Erythroblast (primary cell): ENCODE data around the gene RETREG1.

Source experiments
- GATA1 ChIP-seq: IDR thresholded peaks from 2 replicates; pipeline ENCODE4 v1.6.1; 2011; ENCODE audit warnings: low read depth, mild to moderate bottlenecking, control low read depth, low read length, moderate library complexity
- POLR2A ChIP-seq: IDR thresholded peaks from 2 replicates; pipeline ENCODE4 v1.6.1; 2011; ENCODE audit warnings: mild to moderate bottlenecking, low read length

- no peak for TF ChIP-seq POLR2A
- no peak for TF ChIP-seq GATA1
Observed at GRCh38 chr5:16493261-16493660, 123.5 kb downstream of the RETREG1 start.
